ENCODE results near the gene BMP7. TPM values are rescaled to one million over a fixed set of nuclear protein-coding genes. Genes with fewer than 3 reads are reported as not detected.

The BMP7 gene
- total RNA-seq, 4 donors from 2014 or later, result 34.0 to 113 (median 80.2) TPM

DNA sequence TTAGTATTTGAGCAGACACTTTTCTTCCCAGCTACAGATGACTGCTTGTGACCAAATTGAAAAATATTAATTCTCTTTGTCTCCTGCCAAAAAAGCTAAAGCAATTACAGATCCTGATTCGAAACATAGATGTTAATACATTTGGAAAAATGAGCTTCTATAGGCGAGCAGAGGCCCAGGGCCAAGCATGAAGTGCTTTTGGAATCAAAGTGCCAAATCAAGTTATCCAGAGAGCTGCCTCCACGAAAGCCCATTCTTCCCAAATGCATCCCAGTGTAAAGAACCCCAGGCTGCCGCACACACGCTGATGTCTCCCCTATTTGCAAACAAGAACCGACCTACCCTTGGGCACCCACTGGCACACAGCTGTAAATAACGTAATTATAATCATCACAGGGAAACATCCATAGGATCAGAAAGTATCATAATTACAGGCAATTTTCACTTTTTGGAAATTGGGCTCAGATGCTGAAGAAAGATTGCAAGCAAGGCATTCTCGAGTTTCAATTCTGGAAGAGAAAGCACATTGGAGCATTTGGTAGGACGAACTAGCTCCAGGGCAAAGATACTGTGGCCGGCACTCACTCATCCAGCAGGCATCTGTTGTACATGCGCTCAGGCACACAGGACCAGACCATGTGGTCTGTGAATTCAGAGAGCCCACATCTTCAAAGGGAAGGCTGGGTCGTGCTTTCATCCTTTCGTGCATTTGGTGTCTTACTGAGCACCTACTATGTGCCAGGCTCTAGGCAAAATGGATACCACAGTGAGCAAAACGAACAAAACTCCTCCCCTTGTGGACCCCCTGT lies 45.9 kb downstream of the BMP7 start:
- TF ChIP-seq POLR2A (IDR thresholded peaks at IDR 0.05), result no peak
- no peak for TF ChIP-seq CTCF (IDR thresholded peaks at IDR 0.05)
- H3K9me3 ChIP-seq, result no peaks in the 10 kb centered on the region
- H3K4me1 ChIP-seq, result peaks cover 26 to 40% of the 10 kb centered on the region in 2 donors
- no peaks in the 10 kb centered on the region for H3K36me3 ChIP-seq
- no peak overlapping the region for H3K4me3 ChIP-seq (replicated peaks in 1 of 3)
- DNase-seq, result no peak
- no peaks in the 10 kb centered on the region for H3K27me3 ChIP-seq
- intact Hi-C loops (cut with DNase I), result no loop called here
- WGBS, 2 donors, result 66 to 82% methylated on average over 13 to 14 of the region's 14 CpGs
- H3K27ac ChIP-seq, result peak overlapping the region in 1 of 3 donors; percentile 10

DNA sequence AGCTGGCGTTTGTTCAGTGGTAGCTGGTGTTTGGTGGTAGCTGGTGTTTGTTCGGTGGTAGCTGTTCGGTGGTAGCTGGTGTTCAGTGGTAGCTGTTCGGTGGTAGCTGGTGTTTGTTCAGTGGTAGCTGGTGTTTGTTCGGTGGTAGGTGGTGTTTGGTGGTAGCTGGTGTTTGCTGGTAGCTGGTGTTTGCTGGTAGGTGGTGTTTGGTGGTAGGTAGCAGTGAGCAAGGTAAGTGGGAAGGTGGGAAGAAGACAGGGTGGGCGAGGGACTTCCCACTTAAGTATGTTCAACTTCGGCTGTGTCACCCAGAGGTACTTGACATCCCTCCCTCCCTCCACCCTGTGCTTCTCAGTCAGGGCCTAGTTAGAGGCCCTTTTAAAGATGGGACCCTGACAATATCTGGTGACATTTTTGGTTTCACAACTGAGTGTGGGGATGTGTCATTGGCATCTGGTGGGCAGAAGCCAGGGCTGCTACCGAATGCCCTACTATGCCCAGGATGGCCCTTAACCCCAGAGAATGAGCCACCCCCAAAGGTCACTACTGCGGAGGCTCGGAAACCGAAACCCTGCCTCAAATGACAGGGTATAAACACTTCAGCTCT lies 47.3 kb downstream of the BMP7 start:
- 88 to 95% methylated on average over 11 of the region's 11 CpGs for WGBS, 2 donors

GRCh38 chr20:57218489-57218888 lies 48.0 kb downstream of the BMP7 start:
- peaks cover 24 to 32% of the 10 kb centered on the region in 2 donors for H3K4me1 ChIP-seq
- H3K27ac ChIP-seq, result no peak overlapping the region
- DNase-seq, result no peak
- H3K9me3 ChIP-seq, result no peaks in the 10 kb centered on the region
- H3K4me3 ChIP-seq (replicated peaks in 1 of 3), result no peak overlapping the region
- intact Hi-C loops (cut with DNase I), result no loop called here
- H3K36me3 ChIP-seq, result no peaks in the 10 kb centered on the region
- H3K27me3 ChIP-seq, result no peaks in the 10 kb centered on the region
- TF ChIP-seq CTCF (IDR thresholded peaks at IDR 0.05) (no peak), POLR2A (IDR thresholded peaks at IDR 0.05) (no peak)
- WGBS, 2 donors, result 90 to 91% methylated on average over 5 of the region's 5 CpGs

More for the DNA sequence above, 47.3 kb downstream of the BMP7 start:
- Histone ChIP-seq H3K9me3 (no peaks in the 10 kb centered on the region), H3K27me3 (no peaks in the 10 kb centered on the region), H3K4me1 (peaks cover 26 to 39% of the 10 kb centered on the region in 2 donors), H3K4me3 (replicated peaks in 1 of 3) (no peak overlapping the region), H3K36me3 (no peaks in the 10 kb centered on the region), H3K27ac (no peak overlapping the region)
- TF ChIP-seq CTCF (IDR thresholded peaks at IDR 0.05), result no peak
- TF ChIP-seq POLR2A (IDR thresholded peaks at IDR 0.05), result no peak
- intact Hi-C loops (cut with DNase I), result no loop called here
- no peak for DNase-seq

- Histone ChIP-seq H3K4me1 (peaks cover 18 to 30% of the 10 kb centered on the region in 2 donors), H3K36me3 (no peaks in the 10 kb centered on the region), H3K4me3 (replicated peaks in 1 of 3) (no peak overlapping the region), H3K9me3 (no peaks in the 10 kb centered on the region), H3K27ac (peak overlapping the region in 1 of 3 donors; percentile 66), H3K27me3 (no peaks in the 10 kb centered on the region)
- 74% methylated on average over 9 of the region's 9 CpGs for WGBS, 2 donors
- no peak for TF ChIP-seq CTCF (IDR thresholded peaks at IDR 0.05)
- no peak for TF ChIP-seq POLR2A (IDR thresholded peaks at IDR 0.05)
- intact Hi-C loops (cut with DNase I), result no loop called here
- no peak for DNase-seq
Observed at GRCh38 chr20:57217802-57218201, 48.6 kb downstream of the BMP7 start.

DNA sequence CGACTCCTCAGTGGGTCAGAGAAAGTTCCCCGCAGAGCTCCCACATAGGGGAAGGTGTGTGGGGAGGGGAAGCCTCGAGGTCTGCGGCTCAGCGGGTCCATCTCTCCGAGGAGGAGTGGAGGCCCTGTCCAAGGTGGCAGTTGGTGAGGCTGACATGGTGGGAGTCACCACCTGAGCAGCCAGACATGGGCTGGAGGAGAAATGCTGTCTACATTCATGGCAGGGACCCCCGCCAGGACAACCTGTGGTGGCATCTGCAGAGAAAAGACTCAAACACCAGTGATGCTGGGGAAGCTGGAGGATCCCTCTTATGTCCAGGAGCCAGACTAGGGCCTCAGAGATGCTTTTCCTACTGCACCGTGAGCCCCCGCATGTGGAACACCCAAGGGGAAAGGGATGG lies 49.8 kb downstream of the BMP7 start:
- Histone ChIP-seq H3K36me3 (no peaks in the 10 kb centered on the region), H3K4me1 (peaks cover 9 to 30% of the 10 kb centered on the region in 2 donors), H3K9me3 (no peaks in the 10 kb centered on the region), H3K27me3 (no peaks in the 10 kb centered on the region), H3K27ac (peak overlapping the region; percentile 19 to 66 (median 55)), H3K4me3 (replicated peaks in 1 of 3) (no peak overlapping the region)
- TF ChIP-seq POLR2A (IDR thresholded peaks at IDR 0.05), result no peak
- intact Hi-C loops (cut with DNase I), result no loop called here
- no peak for DNase-seq
- 49 to 52% methylated on average over 5 to 9 of the region's 9 CpGs for WGBS, 2 donors

Measured in thyroid gland (tissue), 4 donors.